Measurements from ENCODE around the gene SLC5A10.

Gene SLC5A10

DNA sequence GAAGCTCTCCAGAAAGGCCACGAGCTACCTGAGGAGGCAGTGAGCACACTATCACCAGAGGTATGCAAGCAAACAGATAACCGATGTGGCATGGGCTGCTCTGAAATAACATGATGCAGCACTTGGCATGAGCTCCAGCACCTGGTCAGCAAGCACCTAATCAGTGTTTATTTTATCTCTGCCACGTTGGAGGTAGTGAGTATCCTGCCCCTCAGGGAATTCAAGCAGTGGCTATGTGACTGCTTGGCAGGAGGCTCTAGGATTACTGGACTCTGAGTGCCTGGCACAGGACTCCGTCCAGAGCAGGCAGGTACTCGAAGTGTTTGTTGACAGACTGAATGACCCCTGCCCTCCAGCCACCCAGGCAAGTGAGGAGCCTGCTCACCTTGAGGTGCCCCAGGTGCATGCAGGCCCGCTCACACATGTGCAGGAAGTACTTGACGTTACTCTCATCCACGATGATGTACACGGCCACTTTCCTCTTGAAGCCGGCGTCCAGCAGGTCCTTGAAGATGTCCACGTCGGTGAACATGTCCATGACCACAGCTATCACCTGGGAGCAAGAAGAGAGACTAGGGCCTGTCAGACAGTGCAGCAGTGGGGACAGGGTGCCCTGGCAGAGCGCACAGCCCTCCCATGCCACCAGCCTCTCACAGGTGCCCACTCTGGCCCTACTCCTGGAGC, 36.0 kb downstream of the SLC5A10 start:
- no peaks in the 10 kb centered on the region for H3K9me3 Mint-ChIP-seq
- no peak overlapping the region for H3K27ac Mint-ChIP-seq
- no peaks in the 10 kb centered on the region for H3K36me3 Mint-ChIP-seq (ENCODE audit: low read depth)
- H3K4me3 Mint-ChIP-seq, result no peak overlapping the region
- TF ChIP-seq CTCF (IDR thresholded peaks at IDR 0.05; ENCODE audit: unreplicated experiment in 3 of 3), result no peak
- no peaks in the 10 kb centered on the region for H3K27me3 Mint-ChIP-seq (ENCODE audit: low read depth)
- no peaks in the 10 kb centered on the region for H3K4me1 Mint-ChIP-seq

GRCh38 chr17:18988546-18989173, 36.7 kb downstream of the SLC5A10 start:
- H3K4me1 Mint-ChIP-seq, result peaks cover under 1% of the 10 kb centered on the region
- H3K27me3 Mint-ChIP-seq (ENCODE audit: low read depth), result no peaks in the 10 kb centered on the region
- no peak overlapping the region for H3K27ac Mint-ChIP-seq
- H3K9me3 Mint-ChIP-seq, result no peaks in the 10 kb centered on the region
- no peak for TF ChIP-seq CTCF (IDR thresholded peaks at IDR 0.05; ENCODE audit: unreplicated experiment in 3 of 3)
- no peak overlapping the region for H3K4me3 Mint-ChIP-seq
- no peaks in the 10 kb centered on the region for H3K36me3 Mint-ChIP-seq (ENCODE audit: low read depth)

DNA sequence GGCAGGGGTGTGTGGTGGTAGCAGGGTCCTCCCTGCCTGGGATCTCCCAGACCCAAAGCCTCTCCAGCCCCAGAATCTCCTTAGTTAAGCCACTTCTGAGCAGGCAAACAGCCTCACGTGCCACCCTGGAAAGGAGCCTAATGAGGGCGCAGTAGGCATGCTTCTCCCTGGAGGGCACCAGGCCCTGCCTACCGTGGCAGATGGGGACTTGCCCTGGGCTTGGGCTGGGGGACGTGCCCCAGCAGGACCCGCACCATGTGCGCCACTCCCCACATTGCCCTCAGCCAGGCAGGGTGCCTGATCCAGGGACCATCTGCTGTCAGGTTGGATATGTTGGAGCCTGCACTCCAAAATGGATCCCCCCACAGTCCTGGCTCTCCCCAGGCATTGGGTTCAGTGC, 38.4 kb downstream of the SLC5A10 start:
- no peak overlapping the region for H3K4me3 Mint-ChIP-seq
- H3K27ac Mint-ChIP-seq, result no peak overlapping the region
- H3K36me3 Mint-ChIP-seq (ENCODE audit: low read depth), result peaks cover 6% of the 10 kb centered on the region
- no peak for TF ChIP-seq CTCF (IDR thresholded peaks at IDR 0.05; ENCODE audit: unreplicated experiment in 3 of 3)
- H3K4me1 Mint-ChIP-seq, result peaks cover 7% of the 10 kb centered on the region
- peaks cover 11% of the 10 kb centered on the region for H3K9me3 Mint-ChIP-seq
- no peaks in the 10 kb centered on the region for H3K27me3 Mint-ChIP-seq (ENCODE audit: low read depth)

DNA sequence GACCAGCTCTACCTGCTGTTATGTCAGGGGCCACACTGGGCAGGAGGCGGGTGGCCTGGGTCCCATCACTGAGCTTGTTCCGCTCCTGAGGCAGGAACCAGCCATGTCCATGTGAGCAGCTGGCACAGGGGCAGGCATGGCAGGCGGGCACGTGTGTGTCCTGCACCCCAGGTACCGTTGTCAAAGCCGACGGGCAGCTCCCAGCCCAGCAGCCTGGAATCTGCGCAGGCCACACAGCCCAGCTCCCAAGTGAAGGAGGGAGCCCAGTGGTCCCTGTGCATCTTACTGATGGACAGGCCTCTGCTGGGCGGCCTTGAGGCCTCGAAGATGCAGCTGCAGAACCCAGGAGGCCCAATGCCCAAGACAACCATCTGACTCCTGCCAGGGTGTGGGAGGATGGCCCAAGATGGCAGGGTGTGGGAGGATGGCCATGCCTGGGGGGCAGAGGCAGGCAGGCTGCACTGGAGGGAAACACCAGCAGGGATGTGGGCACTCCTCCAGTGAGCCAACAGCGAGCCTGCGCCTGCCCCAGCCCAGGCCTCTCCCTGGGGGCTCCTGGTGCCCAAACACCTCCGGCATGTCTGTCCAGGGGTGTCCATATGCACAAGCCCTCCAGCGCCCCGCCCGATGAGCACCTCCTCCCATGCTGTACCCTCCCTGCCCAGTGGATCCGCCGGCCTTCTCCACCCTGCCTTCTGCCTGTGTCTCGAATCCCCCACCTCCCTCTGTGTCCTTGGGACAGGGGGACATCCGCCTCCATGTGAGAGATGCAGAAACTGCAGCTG, 39.8 kb downstream of the SLC5A10 start:
- Mint-ChIP-seq H3K27me3 (ENCODE audit: low read depth) (no peaks in the 10 kb centered on the region), H3K4me1 (peaks cover 7% of the 10 kb centered on the region), H3K9me3 (peaks cover 14% of the 10 kb centered on the region)

DNA sequence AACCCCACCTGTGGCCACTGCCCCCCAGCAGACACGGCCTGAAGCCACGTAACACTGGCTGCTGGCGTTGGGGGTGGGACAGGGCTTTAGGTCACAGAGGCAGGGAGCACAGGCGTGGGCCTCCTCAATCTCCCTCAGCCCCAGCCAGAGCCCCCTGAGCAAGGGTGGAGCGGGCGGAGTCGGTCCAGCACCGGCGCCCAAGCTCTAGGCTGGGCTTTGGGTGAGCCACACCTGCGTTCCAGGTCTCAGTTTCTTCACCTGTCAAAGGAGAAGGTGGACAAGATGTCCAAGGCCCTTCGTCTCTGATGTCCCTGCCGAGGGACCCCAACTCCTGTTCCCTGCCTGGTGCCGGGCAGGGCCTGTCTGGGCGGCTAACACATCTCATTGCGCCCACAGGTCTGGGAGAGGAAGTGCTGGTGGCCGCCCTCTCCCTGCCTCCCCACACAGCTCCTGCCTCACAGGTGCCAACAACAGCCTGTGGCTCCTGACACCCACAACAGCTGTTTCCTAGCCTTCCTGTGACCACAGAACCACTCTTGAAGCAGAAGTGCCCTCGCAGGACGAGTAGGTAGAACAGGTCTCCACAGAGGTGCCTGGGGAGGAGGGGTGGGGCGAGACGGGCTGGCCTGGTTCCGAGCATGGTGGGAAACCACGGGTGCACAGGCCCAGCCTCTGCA, 40.6 kb downstream of the SLC5A10 start:
- Mint-ChIP-seq H3K36me3 (ENCODE audit: low read depth) (peaks cover 10% of the 10 kb centered on the region), H3K27ac (no peak overlapping the region), H3K27me3 (ENCODE audit: low read depth) (no peaks in the 10 kb centered on the region), H3K4me3 (no peak overlapping the region), H3K9me3 (peaks cover 16% of the 10 kb centered on the region), H3K4me1 (peaks cover 7% of the 10 kb centered on the region)
- TF ChIP-seq CTCF (IDR thresholded peaks at IDR 0.05; ENCODE audit: unreplicated experiment in 3 of 3), result no peak

More for the DNA sequence above, 39.8 kb downstream of the SLC5A10 start:
- Mint-ChIP-seq H3K27ac (no peak overlapping the region), H3K4me3 (no peak overlapping the region), H3K36me3 (ENCODE audit: low read depth) (peaks cover 8% of the 10 kb centered on the region)
- no peak for TF ChIP-seq CTCF (IDR thresholded peaks at IDR 0.05; ENCODE audit: unreplicated experiment in 3 of 3)

Data from nephron (organoid).